Measurements from ENCODE around the gene RAB6C.
"Not testable (repeated sequence)": the region's sequence is repeated elsewhere in the genome, so short reads cannot be mapped to it uniquely, and the experiment has no call there.

DNA sequence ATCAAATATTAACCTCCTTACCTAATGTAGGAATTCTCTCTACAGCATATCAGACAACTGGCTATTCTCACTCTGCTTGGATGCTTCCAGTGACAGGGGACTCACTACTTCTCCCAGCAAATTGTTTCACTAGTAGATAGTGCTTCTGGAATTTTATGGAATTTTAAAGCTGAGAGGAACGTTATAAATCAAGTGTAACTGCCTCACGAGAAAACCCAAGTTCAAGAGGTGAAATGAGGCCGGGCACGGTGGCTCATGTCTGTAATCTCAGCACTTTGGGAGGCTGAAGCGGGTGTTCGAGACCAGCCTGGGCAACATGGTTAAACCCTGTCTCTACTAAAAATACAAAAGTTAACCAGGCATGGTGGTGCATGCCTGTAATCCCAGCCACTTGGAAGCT is 23.3 kb upstream of the RAB6C start:
- TF ChIP-seq CTCF (IDR thresholded peaks at IDR 0.05; ENCODE audit: poor library complexity); EZH2 (IDR thresholded peaks at IDR 0.05; ENCODE audit: borderline replicate concordance): not testable (repeated sequence)
